ENCODE measurements around the gene PDGFA. TPM values are rescaled to one million over a fixed set of nuclear protein-coding genes. Genes with fewer than 3 reads are reported as not detected.

PDGFA gene
- total and polyA plus RNA-seq, 3 donors from 2014 or later: 7.2 to 13.8 (median 13.8) TPM

GRCh38 chr7:508461-509170 lies 11.0 kb downstream of the PDGFA start:
- no peaks in the 10 kb centered on the region for H3K27me3 ChIP-seq
- DNase-seq: no peak
- intact Hi-C loops (cut with DNase I; ENCODE audit: low total_unique reads): no loop called here
- no peaks in the 10 kb centered on the region for H3K36me3 ChIP-seq (ENCODE audit: low read depth, missing control alignments)
- no peaks in the 10 kb centered on the region for H3K9me3 ChIP-seq
- H3K4me1 ChIP-seq: no peaks in the 10 kb centered on the region
- TF ChIP-seq CTCF (IDR thresholded peaks at IDR 0.05): no peak
- no peak for TF ChIP-seq POLR2A (IDR thresholded peaks at IDR 0.05)
- H3K4me3 ChIP-seq: no peak overlapping the region
- 90 to 97% methylated on average over 9 to 12 of the region's 12 CpGs for WGBS, 2 donors
- no peak overlapping the region for H3K27ac ChIP-seq

GRCh38 chr7:507623-508300 lies 11.9 kb downstream of the PDGFA start:
- no peak for TF ChIP-seq CTCF (IDR thresholded peaks at IDR 0.05)
- no peak for TF ChIP-seq POLR2A (IDR thresholded peaks at IDR 0.05)
- Histone ChIP-seq H3K4me1 (no peaks in the 10 kb centered on the region), H3K36me3 (ENCODE audit: low read depth, missing control alignments) (no peaks in the 10 kb centered on the region), H3K9me3 (no peaks in the 10 kb centered on the region), H3K4me3 (no peak overlapping the region), H3K27me3 (no peaks in the 10 kb centered on the region), H3K27ac (no peak overlapping the region)
- no peak for DNase-seq
- intact Hi-C loops (cut with DNase I; ENCODE audit: low total_unique reads): no loop called here
- 87 to 90% methylated on average over 17 of the region's 17 CpGs for WGBS, 2 donors

GRCh38 chr7:506921-507622 lies 12.6 kb downstream of the PDGFA start:
- DNase-seq: no peak
- intact Hi-C loops (cut with DNase I; ENCODE audit: low total_unique reads): no loop called here

GRCh38 chr7:506391-506831 lies 13.2 kb downstream of the PDGFA start:
- no peaks in the 10 kb centered on the region for H3K36me3 ChIP-seq (ENCODE audit: low read depth, missing control alignments)
- no peak overlapping the region for H3K27ac ChIP-seq
- intact Hi-C loops (cut with DNase I; ENCODE audit: low total_unique reads): no loop called here
- H3K9me3 ChIP-seq: no peaks in the 10 kb centered on the region
- no peak for DNase-seq
- no peaks in the 10 kb centered on the region for H3K27me3 ChIP-seq
- no peaks in the 10 kb centered on the region for H3K4me1 ChIP-seq
- TF ChIP-seq POLR2A (IDR thresholded peaks at IDR 0.05) (no peak), CTCF (IDR thresholded peaks at IDR 0.05) (no peak)
- WGBS, 2 donors: 90 to 92% methylated on average over 7 to 11 of the region's 11 CpGs
- H3K4me3 ChIP-seq: no peak overlapping the region

More at GRCh38 chr7:506921-507622, 12.6 kb downstream of the PDGFA start:
- Histone ChIP-seq H3K27me3 (no peaks in the 10 kb centered on the region), H3K4me1 (no peaks in the 10 kb centered on the region), H3K27ac (no peak overlapping the region), H3K4me3 (no peak overlapping the region), H3K36me3 (ENCODE audit: low read depth, missing control alignments) (no peaks in the 10 kb centered on the region), H3K9me3 (no peaks in the 10 kb centered on the region)
- TF ChIP-seq POLR2A (IDR thresholded peaks at IDR 0.05) (no peak), CTCF (IDR thresholded peaks at IDR 0.05) (no peak)
- 93% methylated on average over 9 to 15 of the region's 15 CpGs for WGBS, 2 donors
